Memory B cell (primary cell): ENCODE measurements around the gene C17orf75.
"Not testable (repeated sequence)": the region's sequence is repeated elsewhere in the genome, so short reads cannot be mapped to it uniquely, and the experiment has no call there.

Experiments used
- ATAC-seq: fragments of 150-1000 bp; cut with Tn5 transposase; 2 replicates; pipeline ENCODE4 v1.10.0; 2021; ENCODE audit warnings: low read depth, mild to moderate bottlenecking, moderate library complexity
- DNase-seq, 2 donors: peaks; one replicate each; pipeline ENCODE4 v3.0.0; 2022; ENCODE audit warnings: low spot score in 2 of 2
- H3K27ac Mint-ChIP-seq: one replicate; pipeline ENCODE4 v1.8.0; 2022; ENCODE audit warnings: mild to moderate bottlenecking, moderate library complexity, mixed read lengths
- H3K27me3 Mint-ChIP-seq: one replicate; pipeline ENCODE4 v1.8.0; 2022; ENCODE audit warnings: mixed read lengths
- H3K36me3 Mint-ChIP-seq: one replicate; pipeline ENCODE4 v1.8.0; 2022; ENCODE audit warnings: mild to moderate bottlenecking, mixed read lengths
- H3K4me1 Mint-ChIP-seq: one replicate; pipeline ENCODE4 v1.8.0; 2022; ENCODE audit warnings: mixed read lengths
- H3K4me3 Mint-ChIP-seq: one replicate; pipeline ENCODE4 v1.8.0; 2022; ENCODE audit warnings: mild to moderate bottlenecking, moderate library complexity, mixed read lengths
- H3K9me3 Mint-ChIP-seq: one replicate; pipeline ENCODE4 v1.8.0; 2022; ENCODE audit warnings: mixed read lengths

Gene C17orf75

DNA sequence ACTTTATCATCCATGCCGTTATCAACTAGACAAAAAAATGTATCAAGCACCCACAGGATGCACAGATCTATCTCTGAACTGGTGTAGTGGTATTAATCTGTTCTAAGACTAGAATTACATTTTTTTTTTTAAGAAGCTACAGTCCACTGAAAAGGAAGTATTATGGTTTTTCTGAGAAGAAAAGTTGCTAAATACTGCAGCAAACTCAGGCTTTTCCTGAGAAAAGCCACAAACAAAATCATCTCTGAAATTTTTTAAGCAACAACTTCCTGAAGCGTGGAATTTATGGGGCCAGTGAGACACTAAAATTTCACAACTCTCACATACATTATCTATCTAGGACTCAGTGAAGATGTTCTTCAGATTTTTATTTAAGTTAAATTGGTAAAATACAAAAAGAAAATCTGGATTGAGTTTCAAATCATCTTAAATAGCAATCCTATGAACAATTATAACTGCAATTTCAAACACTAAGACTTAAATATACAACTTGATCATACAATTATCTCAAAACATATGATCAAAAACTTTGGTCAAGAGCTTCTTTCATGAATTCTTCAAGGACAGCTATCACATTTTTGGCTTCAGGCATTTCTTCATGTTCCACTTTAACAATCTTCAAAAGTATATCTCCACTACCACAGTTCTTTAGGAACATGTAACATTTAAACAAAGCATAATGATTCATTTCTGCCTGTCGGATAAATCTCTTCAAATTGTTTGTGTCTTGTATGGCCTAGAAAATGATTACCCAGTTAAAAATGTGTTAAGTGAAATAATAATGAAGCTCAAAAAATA, 10.5 kb downstream of the C17orf75 start:
- DNase-seq = no peak
- no peak for ATAC-seq
- Mint-ChIP-seq H3K4me3 (no peak overlapping the region), H3K27me3 (no peaks in the 10 kb centered on the region), H3K9me3 (no peaks in the 10 kb centered on the region), H3K27ac (no peak overlapping the region), H3K4me1 (no peaks in the 10 kb centered on the region), H3K36me3 (peaks cover 18% of the 10 kb centered on the region)

DNA sequence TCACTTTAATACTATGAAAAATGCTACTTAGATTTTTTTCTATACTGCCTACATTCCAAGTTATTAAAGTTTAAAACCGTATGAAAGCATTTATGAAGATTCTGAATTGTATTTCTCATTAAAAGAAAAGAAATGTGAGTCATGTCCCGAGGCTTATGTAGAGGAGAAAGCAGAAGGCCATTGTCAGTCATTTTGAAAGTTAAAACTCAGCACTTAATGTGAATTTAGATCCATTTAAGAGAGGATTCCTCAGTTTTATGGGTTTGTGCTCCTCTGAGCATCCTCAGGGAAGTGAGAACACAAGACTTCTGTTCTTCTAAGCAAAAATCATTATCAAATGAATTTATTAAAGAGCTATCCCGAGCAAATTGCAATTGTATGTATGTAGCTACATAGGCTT, 11.8 kb downstream of the C17orf75 start:
- Mint-ChIP-seq H3K4me3 (no peak overlapping the region), H3K4me1 (no peaks in the 10 kb centered on the region)
- ATAC-seq = no peak

DNA sequence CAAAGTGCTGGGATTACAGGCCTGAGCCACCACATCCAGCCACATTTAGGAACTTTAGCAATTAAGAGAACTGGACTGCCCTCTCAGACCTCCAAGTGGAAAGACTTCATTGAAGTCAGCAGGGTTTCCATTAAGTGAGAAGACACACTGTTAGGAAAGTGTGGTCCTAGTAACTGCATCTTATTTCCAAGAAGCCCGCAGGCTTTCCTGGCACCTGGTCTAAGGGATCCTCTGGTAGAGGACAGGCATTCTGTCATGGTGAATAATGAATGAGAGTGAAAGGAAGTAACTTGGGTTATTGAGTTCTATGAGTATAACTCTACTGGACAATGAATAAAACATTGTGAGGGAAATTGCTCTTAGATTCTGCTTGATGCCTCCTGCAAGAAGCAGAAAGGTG, 14.1 kb downstream of the C17orf75 start:
- Mint-ChIP-seq H3K27me3 (no peaks in the 10 kb centered on the region), H3K36me3 (peaks cover 3% of the 10 kb centered on the region), H3K4me3 (no peak overlapping the region), H3K9me3 (no peaks in the 10 kb centered on the region), H3K4me1 (peaks cover 4% of the 10 kb centered on the region), H3K27ac (no peak overlapping the region)
- DNase-seq = no peak
- no peak for ATAC-seq

More for the DNA sequence above, 11.8 kb downstream of the C17orf75 start:
- H3K36me3 Mint-ChIP-seq = peaks cover 13% of the 10 kb centered on the region
- DNase-seq = no peak
- H3K27me3 Mint-ChIP-seq = no peaks in the 10 kb centered on the region
- H3K27ac Mint-ChIP-seq = no peak overlapping the region
- H3K9me3 Mint-ChIP-seq = no peaks in the 10 kb centered on the region

DNA sequence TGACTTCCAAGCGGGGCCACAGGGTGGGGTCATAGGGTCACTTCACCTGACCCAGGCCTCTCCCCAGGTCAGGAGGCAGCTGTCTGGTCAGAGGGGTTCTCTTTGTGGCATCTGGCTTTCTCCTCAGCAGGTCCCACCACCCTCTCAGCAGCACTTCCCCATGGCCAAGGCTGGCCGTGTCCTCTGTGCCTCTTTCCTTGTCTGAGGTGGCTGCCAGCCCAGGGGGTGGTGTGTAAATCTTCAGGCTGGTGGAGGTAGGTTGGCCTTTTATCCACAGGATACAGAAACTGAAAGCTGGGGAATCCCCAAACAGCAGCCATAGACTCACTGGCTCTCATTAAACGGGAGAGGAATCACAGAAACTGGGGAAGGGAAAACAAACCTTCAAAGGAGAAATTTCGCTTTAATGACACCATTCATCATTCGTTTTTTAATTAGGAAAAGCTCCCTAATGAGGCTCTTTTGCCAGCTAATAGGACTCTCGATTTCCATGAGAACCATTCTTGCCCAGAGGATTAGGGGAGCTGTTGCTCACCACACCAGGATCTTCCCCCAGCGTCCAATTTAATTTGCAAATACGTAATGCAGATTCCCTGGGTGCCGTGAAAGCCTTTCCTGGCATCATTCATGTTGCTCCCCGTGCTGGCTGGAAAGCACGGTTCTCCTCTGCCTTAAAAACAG, 18.0 kb downstream of the C17orf75 start:
- Mint-ChIP-seq H3K27ac (no peak overlapping the region), H3K4me1 (peaks cover 13% of the 10 kb centered on the region), H3K4me3 (peak overlapping the region; percentile 24), H3K36me3 (no peaks in the 10 kb centered on the region), H3K9me3 (no peaks in the 10 kb centered on the region), H3K27me3 (peaks cover 2% of the 10 kb centered on the region)
- DNase-seq (no peak), ATAC-seq (peak; percentile 39)

DNA sequence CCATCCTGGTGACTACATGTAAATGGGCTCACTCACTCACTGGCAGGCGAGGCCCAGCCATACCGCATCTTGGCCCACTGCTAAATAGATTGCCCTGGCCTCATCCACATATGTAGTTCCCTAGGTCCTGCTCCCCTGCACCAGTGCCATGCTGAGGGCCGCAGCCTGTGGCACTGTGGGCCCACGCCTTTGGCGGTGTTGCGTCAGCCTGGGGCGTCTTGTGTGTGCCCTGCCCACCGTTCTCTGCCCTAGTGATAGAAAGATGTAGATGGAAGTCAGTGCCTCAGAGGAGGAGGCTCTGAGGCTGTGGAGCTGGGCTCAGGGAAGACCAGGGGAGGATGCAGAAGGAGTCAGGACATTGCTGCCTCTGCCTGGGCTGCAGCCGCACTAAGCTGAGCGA, 18.9 kb downstream of the C17orf75 start:
- no peaks in the 10 kb centered on the region for H3K36me3 Mint-ChIP-seq
- no peak for ATAC-seq
- no peak for DNase-seq
- H3K27ac Mint-ChIP-seq = no peak overlapping the region
- H3K4me3 Mint-ChIP-seq = no peak overlapping the region
- H3K9me3 Mint-ChIP-seq = no peaks in the 10 kb centered on the region
- H3K4me1 Mint-ChIP-seq = peaks cover 15% of the 10 kb centered on the region
- H3K27me3 Mint-ChIP-seq = peaks cover 2% of the 10 kb centered on the region

DNA sequence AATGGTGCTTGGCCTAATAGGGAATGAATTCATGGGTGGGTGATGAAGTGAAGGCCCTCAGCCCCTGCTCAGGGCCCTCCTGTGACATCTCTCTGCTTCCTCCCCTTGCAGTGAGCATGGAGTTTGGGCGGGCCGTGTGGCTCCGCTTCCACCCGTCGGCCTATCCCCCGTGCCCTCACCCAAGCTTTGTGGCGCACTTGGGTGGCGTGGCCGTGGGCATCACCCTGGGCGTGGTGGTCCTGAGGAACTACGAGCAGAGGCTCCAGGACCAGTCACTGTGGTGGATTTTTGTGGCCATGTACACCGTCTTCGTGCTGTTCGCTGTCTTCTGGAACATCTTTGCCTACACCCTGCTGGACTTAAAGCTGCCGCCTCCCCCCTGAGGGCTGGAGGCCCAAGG, 21.1 kb downstream of the C17orf75 start:
- Mint-ChIP-seq H3K9me3 (no peaks in the 10 kb centered on the region), H3K4me1 (peaks cover 15% of the 10 kb centered on the region), H3K27me3 (peaks cover 4% of the 10 kb centered on the region), H3K4me3 (no peak overlapping the region), H3K27ac (no peak overlapping the region), H3K36me3 (no peaks in the 10 kb centered on the region)
- DNase-seq = no peak
- ATAC-seq = no peak

DNA sequence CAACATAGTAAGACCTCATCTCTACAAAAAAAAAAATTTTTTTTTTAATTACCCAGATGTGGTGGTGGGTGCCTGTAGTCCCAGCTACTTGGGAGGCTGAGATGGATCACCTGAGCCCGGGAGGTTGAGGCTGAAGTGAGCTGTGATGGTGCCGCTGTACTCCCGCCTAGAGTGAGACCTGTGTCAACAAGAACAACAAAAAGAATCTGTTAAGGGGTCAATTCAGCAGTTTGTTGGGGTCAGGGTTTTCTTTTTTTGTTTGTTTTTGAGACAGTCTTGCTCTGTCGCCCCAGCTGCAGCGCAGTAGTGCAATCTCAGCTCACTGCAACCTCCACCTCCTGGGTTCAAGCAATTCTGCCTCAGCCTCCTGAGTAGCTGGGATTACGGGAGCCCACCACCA, 21.9 kb downstream of the C17orf75 start:
- not testable (repeated sequence) for H3K4me3 Mint-ChIP-seq, H3K9me3 Mint-ChIP-seq, H3K27me3 Mint-ChIP-seq, H3K36me3 Mint-ChIP-seq, DNase-seq, ATAC-seq
- Mint-ChIP-seq H3K27ac (peak overlapping the region; percentile 70), H3K4me1 (peaks cover 15% of the 10 kb centered on the region)

DNA sequence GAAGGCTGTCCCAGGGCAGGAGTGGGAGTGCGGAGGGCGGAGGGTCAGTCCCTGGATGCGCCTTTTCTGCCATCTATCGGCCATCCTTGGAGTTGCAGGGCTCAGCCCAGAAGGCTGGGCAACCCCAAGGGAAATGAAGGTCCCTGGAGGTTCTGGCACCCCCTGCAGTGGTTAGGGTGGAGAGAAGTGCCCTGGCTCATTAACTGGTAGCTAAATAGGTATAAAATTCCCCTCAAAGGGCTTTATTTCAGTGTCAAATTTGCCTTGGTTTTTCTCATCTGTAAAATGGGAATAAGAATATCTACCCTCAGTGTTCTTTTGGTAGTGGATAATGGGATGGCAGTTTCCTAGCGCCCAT, 22.4 kb downstream of the C17orf75 start:
- no peaks in the 10 kb centered on the region for H3K9me3 Mint-ChIP-seq
- peak; percentile 93 to 94 for DNase-seq
- H3K4me3 Mint-ChIP-seq = peak overlapping the region; percentile 85
- peaks cover 15% of the 10 kb centered on the region for H3K4me1 Mint-ChIP-seq
- H3K36me3 Mint-ChIP-seq = no peaks in the 10 kb centered on the region
- peak; percentile 88 for ATAC-seq
- peak overlapping the region; percentile 70 for H3K27ac Mint-ChIP-seq
- H3K27me3 Mint-ChIP-seq = peaks cover 6% of the 10 kb centered on the region

DNA sequence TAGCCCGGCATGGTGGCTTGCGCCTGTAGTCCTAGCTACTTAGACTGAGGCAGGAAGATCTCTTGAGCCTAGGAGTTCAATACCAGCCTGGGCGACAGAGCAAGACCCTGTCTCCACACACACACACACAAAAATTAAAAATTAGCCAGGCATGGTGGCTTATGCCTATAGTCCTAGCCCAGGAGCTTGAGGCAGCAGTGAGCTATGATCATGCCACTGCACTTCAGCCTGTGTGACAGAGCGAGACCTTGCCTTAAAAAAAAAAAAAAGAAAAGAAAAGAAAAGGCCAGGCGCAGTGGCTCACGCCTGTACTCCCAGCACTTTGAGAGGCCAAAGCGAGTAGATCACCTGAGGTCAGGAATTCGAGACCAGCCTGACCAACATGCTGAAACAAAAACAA, 23.9 kb downstream of the C17orf75 start:
- Mint-ChIP-seq H3K4me3 (peak overlapping the region; percentile 39), H3K27ac (no peak overlapping the region)
- no peak for ATAC-seq

DNA sequence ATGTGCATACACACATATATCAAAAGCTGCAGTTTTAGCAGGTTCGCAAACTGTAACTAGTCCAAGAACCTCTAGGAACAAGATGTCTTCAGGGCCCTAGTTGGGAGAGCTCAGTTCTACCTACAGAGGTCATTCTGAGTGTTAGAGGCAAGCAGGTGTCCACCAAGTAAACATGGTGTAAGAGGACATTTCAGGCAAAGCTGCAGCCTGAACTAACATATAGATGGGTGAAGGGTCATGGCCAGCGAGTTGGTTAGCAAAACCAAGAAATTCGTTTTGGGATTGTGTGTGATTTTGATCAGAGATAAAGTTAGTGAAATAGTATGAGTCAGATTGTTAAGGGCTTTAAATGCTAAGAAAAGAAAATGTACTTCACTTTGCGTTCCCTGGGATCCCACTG, 24.6 kb downstream of the C17orf75 start:
- ATAC-seq = no peak
- peaks cover 11% of the 10 kb centered on the region for H3K4me1 Mint-ChIP-seq
- peaks cover 6% of the 10 kb centered on the region for H3K27me3 Mint-ChIP-seq
- no peak overlapping the region for H3K4me3 Mint-ChIP-seq
- H3K9me3 Mint-ChIP-seq = no peaks in the 10 kb centered on the region
- DNase-seq = no peak
- H3K27ac Mint-ChIP-seq = no peak overlapping the region
- no peaks in the 10 kb centered on the region for H3K36me3 Mint-ChIP-seq

More for the DNA sequence above, 23.9 kb downstream of the C17orf75 start:
- DNase-seq = no peak
- H3K9me3 Mint-ChIP-seq = no peaks in the 10 kb centered on the region
- no peaks in the 10 kb centered on the region for H3K36me3 Mint-ChIP-seq
- H3K4me1 Mint-ChIP-seq = peaks cover 12% of the 10 kb centered on the region
- H3K27me3 Mint-ChIP-seq = peaks cover 6% of the 10 kb centered on the region

DNA sequence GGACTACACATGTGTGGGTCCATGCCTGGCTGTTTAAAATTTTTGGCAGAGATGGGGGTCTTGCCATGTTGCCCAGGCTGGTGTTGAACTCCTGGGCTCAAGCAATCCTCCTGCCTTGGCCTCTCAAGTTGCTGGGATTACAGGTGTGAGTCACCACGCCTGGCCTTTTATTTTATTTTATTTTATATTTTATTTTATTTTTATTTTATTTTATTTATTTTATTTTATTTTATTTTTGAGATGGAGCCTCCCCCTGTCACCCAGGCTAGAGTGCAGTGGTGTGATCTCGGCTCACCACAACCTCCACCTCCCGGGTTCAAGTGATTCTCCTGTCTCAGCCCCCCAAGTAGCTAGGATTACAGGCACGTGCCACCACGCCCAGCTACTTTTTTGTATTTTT, 25.3 kb downstream of the C17orf75 start:
- H3K4me3 Mint-ChIP-seq, ATAC-seq, H3K27ac Mint-ChIP-seq, H3K4me1 Mint-ChIP-seq, H3K36me3 Mint-ChIP-seq, H3K27me3 Mint-ChIP-seq, H3K9me3 Mint-ChIP-seq, DNase-seq: not testable (repeated sequence)

DNA sequence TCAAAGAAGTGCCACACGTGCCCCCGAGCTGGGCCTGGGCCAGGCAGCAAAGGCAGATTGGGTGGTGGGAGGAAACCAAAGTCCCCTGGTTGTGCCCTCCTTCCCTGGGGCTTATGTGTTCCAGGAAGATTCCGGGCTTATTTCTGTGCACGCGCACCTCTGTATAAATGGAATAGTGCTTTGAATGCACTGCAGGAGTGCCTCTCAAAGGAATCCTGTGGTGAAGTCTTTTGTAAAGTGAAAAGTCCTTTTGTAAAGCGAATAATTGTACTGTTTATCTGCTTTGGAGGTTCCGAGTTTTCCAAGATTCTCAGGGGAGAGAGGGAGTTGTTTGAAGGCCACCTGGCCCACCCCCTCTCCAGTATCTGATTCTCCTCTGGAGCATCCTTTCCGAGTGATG, 26.8 kb downstream of the C17orf75 start:
- peaks cover 9% of the 10 kb centered on the region for H3K4me1 Mint-ChIP-seq
- H3K27ac Mint-ChIP-seq = no peak overlapping the region
- ATAC-seq (no peak), DNase-seq (no peak)
- H3K36me3 Mint-ChIP-seq = no peaks in the 10 kb centered on the region
- no peak overlapping the region for H3K4me3 Mint-ChIP-seq
- no peaks in the 10 kb centered on the region for H3K9me3 Mint-ChIP-seq
- peaks cover 4% of the 10 kb centered on the region for H3K27me3 Mint-ChIP-seq

DNA sequence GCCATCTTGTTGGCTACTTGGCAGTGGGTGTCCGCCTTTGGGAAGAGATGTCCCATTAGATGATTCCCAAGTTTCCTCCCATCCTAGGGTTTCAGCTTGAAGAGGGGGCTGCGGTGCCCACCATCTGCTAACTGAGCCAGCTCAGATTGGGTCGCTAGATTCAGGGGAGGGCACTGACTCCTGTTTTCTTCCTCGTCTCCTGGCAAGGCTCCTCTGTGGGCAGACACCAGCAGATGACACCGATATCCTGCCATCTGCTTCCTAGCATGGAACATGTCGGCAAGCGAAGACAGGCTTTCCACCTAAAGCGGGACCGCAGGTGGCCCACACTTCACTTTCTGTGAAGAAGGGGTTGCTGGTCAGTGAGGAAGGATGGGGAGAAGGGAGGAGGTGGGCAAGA, 27.3 kb downstream of the C17orf75 start:
- Mint-ChIP-seq H3K9me3 (no peaks in the 10 kb centered on the region), H3K27ac (no peak overlapping the region), H3K27me3 (peaks cover 4% of the 10 kb centered on the region), H3K4me3 (no peak overlapping the region), H3K4me1 (peaks cover 7% of the 10 kb centered on the region), H3K36me3 (no peaks in the 10 kb centered on the region)
- no peak for ATAC-seq
- no peak for DNase-seq

DNA sequence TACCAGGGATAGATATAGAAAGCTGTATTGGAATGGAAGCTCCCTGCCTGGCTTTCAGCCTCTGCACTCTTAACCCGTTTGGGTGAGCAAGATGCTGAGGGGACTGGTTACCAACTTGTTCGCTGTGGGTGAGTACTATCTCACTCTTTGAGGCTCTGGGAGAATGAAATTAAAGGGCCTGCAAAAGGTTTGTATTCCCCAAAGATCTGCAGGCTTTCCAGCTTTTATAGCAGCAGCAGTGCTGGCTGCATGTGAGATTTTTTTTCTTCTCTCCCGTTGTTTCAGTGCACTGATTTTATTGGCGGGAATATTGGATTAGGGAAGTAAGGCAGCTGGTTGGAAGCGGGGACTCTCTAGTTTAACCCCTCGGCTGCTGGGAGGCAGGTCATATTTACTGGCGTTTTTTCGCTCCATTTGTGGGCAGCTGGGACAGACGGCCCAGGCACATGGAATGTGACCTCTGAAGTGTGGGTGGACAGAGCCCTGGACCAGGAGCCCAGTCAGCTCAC, 30.9 kb downstream of the C17orf75 start:
- H3K4me1 Mint-ChIP-seq = no peaks in the 10 kb centered on the region
- H3K36me3 Mint-ChIP-seq = no peaks in the 10 kb centered on the region
- no peak overlapping the region for H3K4me3 Mint-ChIP-seq
- no peak overlapping the region for H3K27ac Mint-ChIP-seq
- H3K9me3 Mint-ChIP-seq = no peaks in the 10 kb centered on the region
- ATAC-seq (no peak), DNase-seq (no peak)
- peaks cover 2% of the 10 kb centered on the region for H3K27me3 Mint-ChIP-seq
